ENCODE measurements around the gene PER1.

The PER1 gene

GRCh38 chr17:8152112-8152775, at the start of gene PER1:
PER1 (minus strand) TSS chr17:8152404; CDS start chr17:8150706, 1,698 bp downstream.
- H3K4me3 ChIP-seq (ENCODE audit: low read depth, low read length) = peak within 1 kb of the TSS; percentile 74
- peak; percentile 93 for DNase-seq (ENCODE audit: low read depth)
- no peak for TF ChIP-seq CTCF (IDR thresholded peaks at IDR 0.05; ENCODE audit: low read depth, low read length)
- peak; percentile 81 for TF ChIP-seq MYC (IDR thresholded peaks at IDR 0.05; ENCODE audit: low read depth, low read length)
- TF ChIP-seq, protein P1, sequence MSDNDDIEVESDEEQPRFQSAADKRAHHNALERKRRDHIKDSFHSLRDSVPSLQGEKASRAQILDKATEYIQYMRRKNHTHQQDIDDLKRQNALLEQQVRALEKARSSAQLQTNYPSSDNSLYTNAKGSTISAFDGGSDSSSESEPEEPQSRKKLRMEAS (IDR thresholded peaks at IDR 0.05; ENCODE audit: low read depth, low read length) = peak; percentile 96
- TF ChIP-seq POLR2A (IDR thresholded peaks at IDR 0.05; ENCODE audit: extremely low read depth, insufficient read length) = peak; percentile 50

- peak; percentile 85 for DNase-seq (ENCODE audit: low read depth)
- TF ChIP-seq, protein P1 (IDR thresholded peaks at IDR 0.05; ENCODE audit: low read depth, low read length) = peak; percentile 98
- TF ChIP-seq CTCF (IDR thresholded peaks at IDR 0.05; ENCODE audit: low read depth, low read length) (no peak), POLR2A (IDR thresholded peaks at IDR 0.05; ENCODE audit: extremely low read depth, insufficient read length) (peak; percentile 50), MYC (IDR thresholded peaks at IDR 0.05; ENCODE audit: low read depth, low read length) (no peak; the same call in none of the 2 replicates)
- H3K4me3 ChIP-seq (ENCODE audit: low read depth, low read length) = peak overlapping the region; percentile 46
Measured at GRCh38 chr17:8192070-8192815, 40.0 kb upstream of the PER1 start.

- peak overlapping the region; percentile 4 for H3K4me3 ChIP-seq (ENCODE audit: low read depth, low read length)
- TF ChIP-seq CTCF (IDR thresholded peaks at IDR 0.05; ENCODE audit: low read depth, low read length) = no peak
- TF ChIP-seq POLR2A (IDR thresholded peaks at IDR 0.05; ENCODE audit: extremely low read depth, insufficient read length) = no peak
- TF ChIP-seq, protein P1 (IDR thresholded peaks at IDR 0.05; ENCODE audit: low read depth, low read length) = no peak
- TF ChIP-seq MYC (IDR thresholded peaks at IDR 0.05; ENCODE audit: low read depth, low read length) = no peak
- DNase-seq (ENCODE audit: low read depth) = no peak
Measured at GRCh38 chr17:8190506-8190905, 38.3 kb upstream of the PER1 start.

DNA sequence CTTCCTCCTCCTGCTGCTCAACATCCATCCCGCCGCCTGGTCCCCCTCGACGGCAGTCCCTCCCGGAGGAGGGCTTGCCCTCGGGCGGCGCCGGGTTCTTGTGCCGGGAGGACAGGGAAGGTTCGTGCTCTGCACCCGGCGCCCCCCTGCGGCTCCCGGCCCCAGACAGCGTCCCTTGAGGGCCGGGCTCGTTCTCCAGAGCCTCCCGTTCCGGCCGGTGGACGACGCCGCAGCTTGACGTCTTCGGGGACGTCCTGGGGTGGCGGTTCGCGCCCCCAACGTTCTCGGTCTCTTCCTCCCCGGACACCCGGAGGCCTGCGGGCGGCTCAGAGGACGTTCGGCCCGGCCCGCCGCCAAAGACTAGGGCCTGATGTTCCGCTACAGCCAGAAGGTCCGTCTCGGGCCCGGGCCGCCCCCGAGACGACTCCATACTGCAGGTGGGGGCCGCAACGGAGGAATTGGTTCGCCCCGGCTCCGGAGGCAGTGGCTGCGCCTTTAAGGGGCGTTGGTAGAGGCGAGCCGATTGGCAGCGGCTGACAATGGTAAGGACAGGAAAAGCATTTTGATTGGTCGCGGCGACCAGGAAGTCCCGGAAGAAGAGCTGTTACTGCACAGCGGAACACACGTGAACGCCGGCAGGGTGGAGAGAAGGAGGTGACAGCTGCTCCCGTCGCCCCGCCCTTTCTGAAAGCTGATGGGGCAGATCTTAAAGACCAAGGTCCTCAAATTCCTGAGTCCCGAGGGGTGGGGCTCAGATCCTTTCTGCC, 37.7 kb upstream of the PER1 start, which contains the start of gene BORCS6:
BORCS6 (minus strand) TSS at position 470 of the 767 bp plus-strand sequence; CDS start at position 430, 40 bp downstream.
- peak within 1 kb of the TSS; percentile 54 for H3K4me3 ChIP-seq (ENCODE audit: low read depth, low read length)
- TF ChIP-seq POLR2A (IDR thresholded peaks at IDR 0.05; ENCODE audit: extremely low read depth, insufficient read length) = no peak
- TF ChIP-seq, protein P1 (IDR thresholded peaks at IDR 0.05; ENCODE audit: low read depth, low read length) = peak; percentile 82
- TF ChIP-seq CTCF (IDR thresholded peaks at IDR 0.05; ENCODE audit: low read depth, low read length) = no peak
- 0 out of 2 replicates have a peak, but pooled peaks have one; percentile 43 for TF ChIP-seq MYC (IDR thresholded peaks at IDR 0.05; ENCODE audit: low read depth, low read length)
- peak; percentile 96 for DNase-seq (ENCODE audit: low read depth)

DNA sequence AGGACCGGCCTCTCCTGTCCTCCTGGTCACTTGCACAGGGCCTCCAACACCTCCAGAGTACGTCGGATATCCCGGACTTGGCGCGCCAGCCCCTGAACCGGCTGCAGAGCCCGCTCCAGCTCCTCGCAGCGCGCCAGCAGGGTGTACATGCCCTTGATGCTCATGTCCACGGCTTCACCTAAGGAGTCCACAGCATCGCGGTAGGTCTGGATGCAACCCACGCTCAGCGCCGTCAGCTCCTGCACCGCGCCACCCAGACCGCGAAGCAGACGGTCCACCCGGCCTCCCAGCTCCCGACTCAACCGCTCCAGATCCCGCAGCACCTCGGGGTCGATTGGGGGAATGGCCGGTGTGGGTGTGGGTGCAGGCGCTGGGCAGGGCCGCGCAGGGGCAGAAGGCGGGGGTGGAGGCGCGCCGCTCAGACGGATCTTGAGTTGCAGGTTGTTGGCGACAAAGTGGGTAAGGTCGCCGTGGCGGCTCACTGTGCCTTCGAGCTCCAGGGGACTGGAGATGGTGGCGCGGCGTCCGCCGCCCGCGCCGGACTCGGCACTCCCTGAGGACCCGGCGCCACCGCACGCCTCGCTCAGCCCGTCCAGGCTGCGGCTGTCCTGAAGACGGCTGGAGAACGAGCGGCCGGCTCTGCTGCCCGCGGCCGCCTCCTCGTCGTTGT, 37.0 kb upstream of the PER1 start:
- no peak for DNase-seq (ENCODE audit: low read depth)
- peak overlapping the region; percentile 54 for H3K4me3 ChIP-seq (ENCODE audit: low read depth, low read length)
- TF ChIP-seq POLR2A (IDR thresholded peaks at IDR 0.05; ENCODE audit: extremely low read depth, insufficient read length) (no peak), CTCF (IDR thresholded peaks at IDR 0.05; ENCODE audit: low read depth, low read length) (no peak), MYC (IDR thresholded peaks at IDR 0.05; ENCODE audit: low read depth, low read length) (no peak)
- TF ChIP-seq, protein P1 (IDR thresholded peaks at IDR 0.05; ENCODE audit: low read depth, low read length) = no peak

Data from NB4 (cell line).